HFF-Myc (cell line): Measurements from ENCODE around the gene GPR137.

Source experiments
- DNase-seq: peaks from one replicate; pipeline ENCODE4 v3.0.0-alpha.2; 2011; ENCODE audit warnings: low read depth; ENCODE audit errors: extremely low read depth
- H3K4me3 ChIP-seq: replicated peaks from 2 replicates; pipeline ENCODE4 v1.5.1; 2011; ENCODE audit warnings: low read depth, mild to moderate bottlenecking, control low read depth, low read length
- TF ChIP-seq, protein P1 (sequence below): IDR thresholded peaks from 2 replicates; pipeline ENCODE4 v1.5.1; 2012; ENCODE audit warnings: mild to moderate bottlenecking, low read depth, low read length, control low read depth; ENCODE audit errors: missing control alignments

GPR137 gene

DNA sequence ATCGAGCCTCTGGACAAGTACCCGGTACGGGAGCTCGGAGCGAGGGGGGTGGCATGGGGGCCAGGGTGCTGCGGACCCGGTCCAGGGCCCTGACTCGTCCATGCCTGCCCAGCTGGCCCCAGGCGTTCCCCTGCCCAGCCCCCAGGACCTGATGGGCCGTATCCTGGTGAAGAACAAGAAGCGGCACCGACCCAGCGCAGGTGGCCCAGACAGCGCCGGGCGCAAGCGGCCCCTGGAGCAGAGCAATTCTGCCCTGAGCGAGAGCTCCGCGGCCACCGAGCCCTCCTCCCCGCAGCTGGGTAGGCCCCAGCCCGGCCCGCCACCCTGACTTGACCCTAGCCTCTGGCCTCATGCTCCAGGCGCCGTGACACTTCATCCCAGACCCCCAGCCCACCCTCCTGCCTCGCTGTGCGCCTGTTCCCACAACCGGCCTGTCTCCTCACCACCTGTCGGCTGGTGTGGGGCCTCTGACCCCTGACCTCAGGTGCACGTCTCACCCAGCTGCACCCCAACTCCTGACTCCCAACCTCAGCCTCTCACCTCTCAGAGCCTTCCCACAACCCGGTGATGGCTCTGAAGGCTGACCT lies 26.6 kb upstream of the GPR137 start:
- TF ChIP-seq, protein P1, sequence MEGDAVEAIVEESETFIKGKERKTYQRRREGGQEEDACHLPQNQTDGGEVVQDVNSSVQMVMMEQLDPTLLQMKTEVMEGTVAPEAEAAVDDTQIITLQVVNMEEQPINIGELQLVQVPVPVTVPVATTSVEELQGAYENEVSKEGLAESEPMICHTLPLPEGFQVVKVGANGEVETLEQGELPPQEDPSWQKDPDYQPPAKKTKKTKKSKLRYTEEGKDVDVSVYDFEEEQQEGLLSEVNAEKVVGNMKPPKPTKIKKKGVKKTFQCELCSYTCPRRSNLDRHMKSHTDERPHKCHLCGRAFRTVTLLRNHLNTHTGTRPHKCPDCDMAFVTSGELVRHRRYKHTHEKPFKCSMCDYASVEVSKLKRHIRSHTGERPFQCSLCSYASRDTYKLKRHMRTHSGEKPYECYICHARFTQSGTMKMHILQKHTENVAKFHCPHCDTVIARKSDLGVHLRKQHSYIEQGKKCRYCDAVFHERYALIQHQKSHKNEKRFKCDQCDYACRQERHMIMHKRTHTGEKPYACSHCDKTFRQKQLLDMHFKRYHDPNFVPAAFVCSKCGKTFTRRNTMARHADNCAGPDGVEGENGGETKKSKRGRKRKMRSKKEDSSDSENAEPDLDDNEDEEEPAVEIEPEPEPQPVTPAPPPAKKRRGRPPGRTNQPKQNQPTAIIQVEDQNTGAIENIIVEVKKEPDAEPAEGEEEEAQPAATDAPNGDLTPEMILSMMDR, result no peak
- no peak for DNase-seq

DNA sequence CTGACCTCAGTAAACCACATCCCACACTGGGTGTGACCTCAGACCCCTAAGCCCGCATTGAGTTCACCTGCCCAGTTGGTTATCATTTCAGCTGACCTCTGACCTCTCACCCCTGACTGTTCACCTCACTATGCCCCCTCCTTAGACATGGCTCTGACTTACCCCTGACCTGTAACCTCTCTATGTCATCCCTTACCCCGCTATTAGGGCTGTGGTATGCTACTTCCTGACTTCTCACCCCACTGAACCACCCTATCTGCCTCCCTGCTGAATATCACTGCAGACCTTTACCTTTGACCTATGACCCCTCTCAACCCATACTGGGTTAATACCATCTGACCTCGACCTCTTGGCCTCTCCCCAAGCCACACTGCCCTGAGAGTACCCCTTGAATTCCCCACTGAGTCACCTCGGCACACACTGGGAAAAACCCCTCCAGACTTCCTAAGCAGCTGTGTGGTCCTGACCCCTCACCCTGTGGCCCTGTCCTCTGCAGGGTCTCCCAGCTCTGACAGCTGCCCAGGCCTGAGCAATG lies 26.0 kb upstream of the GPR137 start:
- no peak for DNase-seq
- no peak overlapping the region for H3K4me3 ChIP-seq
- TF ChIP-seq, protein P1, result no peak

More for the DNA sequence above, 26.6 kb upstream of the GPR137 start:
- no peak overlapping the region for H3K4me3 ChIP-seq

DNA sequence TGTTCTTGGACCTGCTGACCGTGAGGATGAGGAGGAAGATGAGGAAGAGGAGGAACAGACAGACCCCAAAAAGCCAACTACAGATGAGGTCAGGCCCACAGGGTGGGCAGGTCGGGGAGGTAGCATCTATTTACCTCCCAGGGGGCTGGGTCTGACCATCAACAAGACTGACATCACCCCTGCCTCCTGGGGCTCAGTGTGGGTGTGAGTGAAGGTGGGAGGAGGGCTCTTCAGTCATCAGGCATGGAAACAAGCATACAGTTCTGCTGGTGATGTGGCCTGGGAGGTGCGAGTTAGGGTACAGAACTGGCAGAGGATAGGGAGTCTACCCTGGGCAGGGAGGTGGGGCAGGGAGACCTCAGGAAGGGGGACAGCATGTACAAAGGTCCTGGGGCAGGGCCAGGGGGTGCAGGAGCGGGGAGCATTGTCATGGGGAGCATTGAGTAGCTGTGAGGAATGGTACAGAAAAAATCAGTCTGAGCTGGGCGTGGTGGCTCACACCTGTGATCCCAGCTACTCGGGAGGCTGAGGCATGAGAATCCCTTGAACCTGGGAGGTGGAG lies 25.4 kb upstream of the GPR137 start:
- no peak for DNase-seq
- TF ChIP-seq, protein P1, result no peak
- no peak overlapping the region for H3K4me3 ChIP-seq

DNA sequence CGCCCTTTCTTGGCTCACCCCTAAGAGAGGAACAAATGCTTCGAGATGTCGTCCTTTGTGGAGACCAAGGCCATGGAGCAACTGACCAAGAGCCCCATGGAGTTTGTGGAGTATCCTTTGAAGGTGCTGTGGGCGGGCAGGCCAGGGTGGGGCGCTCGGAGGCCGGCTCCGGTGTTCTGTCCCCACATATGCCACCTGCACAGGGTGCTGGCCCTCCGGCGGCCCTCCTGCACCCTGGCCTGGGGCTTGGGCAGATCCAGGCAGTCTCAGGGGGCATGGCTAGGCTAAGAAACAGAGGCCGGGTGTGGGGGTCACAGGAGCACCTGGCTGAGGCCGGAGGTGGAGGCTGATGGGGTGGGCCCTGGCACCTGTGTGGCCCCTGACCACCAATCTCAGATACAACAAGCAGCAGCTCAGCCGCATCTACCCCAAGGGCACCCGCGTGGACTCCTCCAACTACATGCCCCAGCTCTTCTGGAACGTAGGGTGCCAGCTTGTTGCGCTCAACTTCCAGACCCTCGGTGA lies 24.0 kb upstream of the GPR137 start:
- DNase-seq, result no peak
- no peak overlapping the region for H3K4me3 ChIP-seq
- TF ChIP-seq, protein P1, result no peak

DNA sequence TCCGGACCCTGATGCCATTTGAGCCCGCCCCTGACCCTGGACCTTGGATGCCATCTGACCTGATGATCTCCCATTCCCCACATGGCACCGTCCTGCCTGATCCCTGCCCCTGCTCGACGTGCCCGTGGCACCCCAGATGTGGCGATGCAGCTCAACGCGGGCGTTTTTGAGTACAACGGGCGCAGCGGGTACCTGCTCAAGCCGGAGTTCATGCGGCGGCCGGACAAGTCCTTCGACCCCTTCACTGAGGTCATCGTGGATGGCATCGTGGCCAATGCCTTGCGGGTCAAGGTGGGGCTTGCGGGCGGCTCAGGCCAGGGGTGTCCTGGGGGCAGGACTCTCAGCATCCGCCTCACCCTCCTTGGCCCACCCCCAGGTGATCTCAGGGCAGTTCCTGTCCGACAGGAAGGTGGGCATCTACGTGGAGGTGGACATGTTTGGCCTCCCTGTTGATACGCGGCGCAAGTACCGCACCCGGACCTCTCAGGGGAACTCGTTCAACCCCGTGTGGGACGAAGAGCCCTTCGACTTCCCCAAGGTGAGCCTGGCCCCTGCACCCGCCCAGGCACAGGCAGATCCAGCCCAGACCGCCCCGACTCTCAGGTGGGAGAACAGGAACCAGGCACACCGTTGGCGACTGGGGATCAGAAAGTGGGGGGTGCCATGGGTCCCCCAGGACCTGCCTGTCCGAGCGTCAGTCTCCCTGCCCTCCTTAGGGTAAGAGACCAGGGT lies 23.2 kb upstream of the GPR137 start:
- TF ChIP-seq, protein P1, result no peak
- no peak for DNase-seq
- no peak overlapping the region for H3K4me3 ChIP-seq

DNA sequence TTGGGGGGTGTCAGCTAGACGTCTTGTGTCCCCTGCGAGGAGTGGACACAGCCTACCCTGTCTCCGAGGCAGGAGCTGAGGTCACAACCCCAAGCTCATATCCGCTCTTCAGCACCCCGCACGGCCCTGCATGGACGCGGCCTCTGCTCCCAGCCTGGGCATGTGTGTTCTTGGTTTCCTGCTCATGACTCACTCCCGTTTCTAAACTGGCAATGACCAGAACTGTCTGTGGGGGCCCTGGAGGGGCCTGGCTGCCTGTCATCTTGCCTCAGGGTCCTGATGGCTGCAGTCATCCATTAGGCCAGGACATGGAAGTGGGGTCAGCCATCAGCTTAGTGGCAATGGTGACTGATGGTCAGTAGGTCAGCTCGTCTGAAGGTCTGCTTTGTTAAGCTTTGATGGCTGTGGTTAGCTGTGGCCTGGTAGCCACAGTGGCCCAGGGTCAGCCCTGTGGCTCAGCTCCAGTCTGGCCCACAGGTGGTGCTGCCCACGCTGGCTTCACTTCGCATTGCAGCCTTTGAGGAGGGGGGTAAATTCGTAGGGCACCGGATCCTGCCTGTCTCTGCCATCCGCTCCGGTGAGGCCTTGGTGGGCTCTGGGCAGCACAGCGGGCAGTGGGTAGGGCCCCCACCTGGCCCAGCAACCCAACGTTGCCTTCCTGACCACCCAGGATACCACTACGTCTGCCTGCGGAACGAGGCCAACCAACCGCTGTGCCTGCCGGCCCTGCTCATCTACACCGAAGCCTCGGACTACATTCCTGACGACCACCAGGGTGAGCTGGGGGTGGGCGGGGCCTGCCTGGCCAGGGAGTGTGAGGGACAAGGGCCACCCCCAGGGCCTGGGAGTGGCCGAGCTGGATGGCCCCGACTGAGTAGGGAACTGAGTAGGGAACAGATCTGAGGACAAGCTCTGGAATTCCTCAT lies 22.4 kb upstream of the GPR137 start:
- DNase-seq, result no peak
- TF ChIP-seq, protein P1, result no peak
- no peak overlapping the region for H3K4me3 ChIP-seq
